IMR-90 (cell line): Measurements from ENCODE around the gene CARM1. TPM values are rescaled to one million over a fixed set of nuclear protein-coding genes. Genes with fewer than 3 reads are reported as not detected.

Source experiments
- ATAC-seq: fragments of 200-7000 bp; cut with Tn5 transposase; 2 replicates; pipeline ENCODE4 v1.9.1; 2020; ENCODE audit warnings: low read depth, mild to moderate bottlenecking, moderate library complexity
- BruUV-seq: library from RNA; stranded (reverse); fragments of 400-500 nt; replicated peaks from 2 replicates; lab custom pipeline; 2021; lab: Mats Ljungman, UMichigan
- CTCF ChIA-PET: fragments of 300-600 bp; formaldehyde crosslinking; extraction: SDS; loops from one replicate; lab custom pipeline; 2021; ENCODE audit warnings: antibody characterized with exemption; lab: Yijun Ruan, JAX
- POLR2A ChIA-PET: fragments of 300-600 bp; sonication (Branson Sonifier 250); formaldehyde crosslinking; loops from one replicate; lab custom pipeline; 2022; ENCODE audit warnings: antibody characterized with exemption; ENCODE audit not compliant: unreplicated experiment; lab: Charles Lee
- DNase-seq: peaks from one replicate; pipeline ENCODE4 v3.0.0; 2013
- H2AFZ ChIP-seq: replicated peaks from 2 replicates; pipeline ENCODE3; 2013; ENCODE audit warnings: low read length, mild to moderate bottlenecking; ENCODE audit not compliant: poor library complexity
- H2AK5ac ChIP-seq: 2 replicates; pipeline ENCODE4 v1.6.1; 2013; ENCODE audit warnings: low read depth, low read length, inconsistent platforms
- H2AK9ac ChIP-seq: replicated peaks from 2 replicates; pipeline ENCODE3; 2013; ENCODE audit warnings: mild to moderate bottlenecking, low read depth, low read length, moderate library complexity; ENCODE audit not compliant: poor library complexity
- H2BK120ac ChIP-seq: 2 replicates; pipeline ENCODE4 v1.6.1; 2013; ENCODE audit warnings: low read depth, low read length, inconsistent platforms
- H2BK15ac ChIP-seq: 3 replicates; pipeline ENCODE4 v1.6.1; 2013; ENCODE audit warnings: low read depth, low read length, inconsistent platforms
- H2BK20ac ChIP-seq: 2 replicates; pipeline ENCODE4 v1.6.1; 2013; ENCODE audit warnings: low read depth, mild to moderate bottlenecking, inconsistent platforms, low read length, moderate library complexity
- H2BK5ac ChIP-seq: 2 replicates; pipeline ENCODE4 v1.6.1; 2013; ENCODE audit warnings: mild to moderate bottlenecking, low read depth, low read length, inconsistent platforms; ENCODE audit not compliant: poor library complexity, severe bottlenecking
- H3K14ac ChIP-seq: replicated peaks from 2 replicates; pipeline ENCODE4 v1.6.1; 2013; ENCODE audit warnings: low read depth, low read length, inconsistent platforms
- H3K18ac ChIP-seq: 2 replicates; pipeline ENCODE4 v1.6.1; 2013; ENCODE audit warnings: low read depth, low read length, control low read depth
- H3K23ac ChIP-seq: 2 replicates; pipeline ENCODE4 v1.6.1; 2013; ENCODE audit warnings: low read depth, low read length, inconsistent platforms
- H3K27ac ChIP-seq: 2 replicates; pipeline ENCODE4 v1.5.1; 2013; ENCODE audit warnings: mild to moderate bottlenecking, control low read depth, low read length; ENCODE audit not compliant: insufficient read depth
- H3K27me3 ChIP-seq: 2 replicates; pipeline ENCODE4 v1.6.1; 2013; ENCODE audit warnings: low read length; ENCODE audit not compliant: control insufficient read depth, insufficient read depth
- H3K36me3 ChIP-seq: 2 replicates; pipeline ENCODE4 v1.6.1; 2013; ENCODE audit warnings: low read length, mixed read lengths; ENCODE audit not compliant: control insufficient read depth, insufficient read depth
- H3K4ac ChIP-seq: 2 replicates; pipeline ENCODE4 v1.6.1; 2013; ENCODE audit warnings: low read depth, low read length, inconsistent platforms
- H3K4me1 ChIP-seq: 2 replicates; pipeline ENCODE4 v1.6.1; 2013; ENCODE audit warnings: low read length, mixed read lengths; ENCODE audit not compliant: control insufficient read depth, insufficient read depth
- H3K4me2 ChIP-seq: 2 replicates; pipeline ENCODE4 v1.6.1; 2013; ENCODE audit warnings: low read depth, mild to moderate bottlenecking, control low read depth, low read length, moderate library complexity
- H3K4me3 ChIP-seq: 2 replicates; pipeline ENCODE4 v1.5.1; 2013; ENCODE audit warnings: low read depth, mild to moderate bottlenecking, control low read depth, low read length, moderate library complexity; ENCODE audit not compliant: insufficient read depth
- H3K56ac ChIP-seq: 2 replicates; pipeline ENCODE4 v1.6.1; 2013; ENCODE audit warnings: low read length, inconsistent platforms; ENCODE audit not compliant: insufficient read depth; ENCODE audit errors: extremely low read depth
- H3K79me1 ChIP-seq, 2 experiments: 2 replicates each; pipeline ENCODE4 v1.6.1; 2013; ENCODE audit warnings: low read length in 2 of 2, inconsistent platforms in 1 of 2, low read depth in 1 of 2
- H3K9ac ChIP-seq: 2 replicates; pipeline ENCODE4 v1.6.1; 2013; ENCODE audit warnings: low read depth, low read length, control low read depth
- H3K9me1 ChIP-seq: 2 replicates; pipeline ENCODE4 v1.6.1; 2013; ENCODE audit warnings: low read length, inconsistent platforms; ENCODE audit not compliant: insufficient read depth
- H3K9me3 ChIP-seq: 2 replicates; pipeline ENCODE4 v1.6.1; 2013; ENCODE audit warnings: low read length; ENCODE audit not compliant: control insufficient read depth, insufficient read depth
- H4K20me1 ChIP-seq: 2 replicates; pipeline ENCODE4 v1.6.1; 2013; ENCODE audit warnings: low read length, inconsistent platforms; ENCODE audit not compliant: insufficient read depth
- H4K5ac ChIP-seq: 2 replicates; pipeline ENCODE4 v1.6.1; 2013; ENCODE audit warnings: mild to moderate bottlenecking, low read depth, low read length, control low read depth
- H4K8ac ChIP-seq, 2 experiments: 2 replicates each; pipeline ENCODE4 v1.6.1; 2013; ENCODE audit warnings: low read depth in 2 of 2, low read length in 2 of 2, control low read depth in 1 of 2, inconsistent platforms in 1 of 2
- H4K91ac ChIP-seq: 2 replicates; pipeline ENCODE4 v1.6.1; 2013; ENCODE audit warnings: low read depth, low read length, inconsistent platforms; ENCODE audit not compliant: insufficient read depth
- CEBPB ChIP-seq: IDR thresholded peaks from 2 replicates; pipeline ENCODE4 v1.6.1; 2012; ENCODE audit warnings: low read depth, low read length, improper control_type of control experiment
- FOS ChIP-seq: fragments of 150-350 bp; IDR thresholded peaks from 2 replicates; pipeline ENCODE4 v1.6.1; 2016; ENCODE audit warnings: low read depth, low read length
- MXI1 ChIP-seq: IDR thresholded peaks from 2 replicates; pipeline ENCODE4 v1.6.1; 2012; ENCODE audit warnings: low read depth, mild to moderate bottlenecking, low read length, moderate library complexity, borderline replicate concordance
- NFE2L2 ChIP-seq: fragments of 150-350 bp; IDR thresholded peaks from 2 replicates; pipeline ENCODE4 v1.6.1; 2016; ENCODE audit warnings: low read depth, mild to moderate bottlenecking, low read length
- POLR2A ChIP-seq: IDR thresholded peaks from 2 replicates; pipeline ENCODE4 v1.6.1; 2012; ENCODE audit warnings: mild to moderate bottlenecking, low read depth, low read length
- RAD21 ChIP-seq: IDR thresholded peaks from 2 replicates; pipeline ENCODE4 v1.6.1; 2012; ENCODE audit warnings: low read length, improper control_type of control experiment
- RCOR1 ChIP-seq: IDR thresholded peaks from 2 replicates; pipeline ENCODE4 v1.6.1; 2012; ENCODE audit warnings: mild to moderate bottlenecking, low read length, improper control_type of control experiment; ENCODE audit not compliant: insufficient replicate concordance
- RFX5 ChIP-seq: IDR thresholded peaks from 2 replicates; pipeline ENCODE4 v1.8.0; 2012; ENCODE audit warnings: low read depth, mild to moderate bottlenecking, low read length, moderate library complexity
- SMC3 ChIP-seq: fragments of 150-350 bp; IDR thresholded peaks from 2 replicates; pipeline ENCODE4 v1.6.1; 2016; ENCODE audit warnings: low read depth, mild to moderate bottlenecking, antibody characterized with exemption, low read length, moderate library complexity
- WGBS, 2 experiments: methylation state at CpG; one replicate each; pipeline versions ENCODE4 v1.1.5 to v1.1.7; 2013; ENCODE audit warnings: missing lambda C conversion rate in 2 of 2; ENCODE audit not compliant: insufficient read length in 1 of 2; ENCODE audit errors: extremely low coverage in 2 of 2; 5-methylcytosine and 5-hydroxymethylcytosine counted together
- dilution Hi-C: fragments of 300-500 bp; cut with HindIII; formaldehyde crosslinking; loops from one replicate; pipeline ENCODE4 v1.14.3; 2018; ENCODE audit warnings: low sequenced_read_pairs; ENCODE audit not compliant: unreplicated experiment
- in situ Hi-C: fragments of 300-500 bp; cut with MboI; formaldehyde crosslinking; loops from 3 replicates; pipeline ENCODE4 v1.14.3; 2019; ENCODE audit warnings: low sequenced_read_pairs, inconsistent platforms, mixed read lengths
- intact Hi-C: fragments of 100-400 bp; cut with micrococcal nuclease; formaldehyde crosslinking; loops from 2 replicates; pipeline ENCODE4 v1.10.0; 2022
- polyA plus RNA-seq, 3 experiments: library from polyadenylated mRNA; depleted of rRNA; stranded (reverse); fragments of >200 nt; gene quantifications; 2 replicates each; pipeline ENCODE4 v1.2.3, GENCODE V29; 2012; ENCODE audit warnings: low replicate concordance in 1 of 3
- total RNA-seq: library from RNA; depleted of rRNA; stranded (reverse); fragments of >200 nt; gene quantifications from 2 replicates; pipeline ENCODE4 v1.2.3, GENCODE V29; 2012
- TF ChIP-seq, protein P1 (sequence below): fragments of 150-350 bp; IDR thresholded peaks from 2 replicates; pipeline ENCODE4 v1.6.1; 2017; ENCODE audit warnings: mild to moderate bottlenecking, antibody characterized with exemption, low read length, low read depth

The CARM1 gene
- total and polyA plus RNA-seq, 2 of the 4 experiments (the other 2 are of a cell fraction): 20.3 to 67.1 TPM

DNA sequence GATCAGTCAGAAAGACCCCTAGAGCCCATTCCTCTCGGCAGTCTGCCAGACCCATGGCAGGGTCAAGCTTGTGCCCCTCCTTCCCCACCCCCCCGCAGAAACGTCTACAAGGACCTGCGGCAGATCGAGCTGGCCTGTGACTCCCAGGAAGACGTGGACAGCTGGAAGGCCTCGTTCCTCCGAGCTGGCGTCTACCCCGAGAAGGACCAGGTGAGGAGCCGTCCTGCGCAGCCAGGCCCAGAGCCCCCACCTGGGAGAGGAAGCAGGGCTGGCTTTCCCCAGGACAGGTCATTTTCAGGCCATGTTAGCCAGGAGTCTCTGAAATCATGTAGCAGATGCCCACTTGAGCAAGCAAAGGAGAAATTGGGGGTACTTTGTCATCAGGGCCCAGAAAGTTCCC, 47.7 kb upstream of the CARM1 start:
- H2AK5ac ChIP-seq: no peak overlapping the region
- no peak overlapping the region for H4K91ac ChIP-seq
- no peak overlapping the region for H2BK5ac ChIP-seq
- H2BK20ac ChIP-seq: no peak overlapping the region
- H3K4me1 ChIP-seq: peaks cover 2% of the 10 kb centered on the region
- no peak overlapping the region for H3K4me3 ChIP-seq
- H2BK15ac ChIP-seq: no peak overlapping the region
- H4K5ac ChIP-seq: no peak overlapping the region
- H3K4ac ChIP-seq: no peak overlapping the region
- no peaks in the 10 kb centered on the region for H4K20me1 ChIP-seq
- no peak overlapping the region for H2AK9ac ChIP-seq
- H4K8ac ChIP-seq: no peak overlapping the region
- no peak overlapping the region for H2AFZ ChIP-seq
- POLR2A ChIA-PET: no interaction called here
- no TSS peak for BruUV-seq
- no peak overlapping the region for H3K14ac ChIP-seq
- H3K27me3 ChIP-seq: no peaks in the 10 kb centered on the region
- no peak overlapping the region for H2BK120ac ChIP-seq
- no peaks in the 10 kb centered on the region for H3K9me3 ChIP-seq
- in situ Hi-C loops: no loop called here
- no peak for DNase-seq
- H3K9ac ChIP-seq: no peak overlapping the region
- H3K18ac ChIP-seq: no peak overlapping the region
- peaks cover 10% of the 10 kb centered on the region; the same call in 1 of the 2 replicates for H3K9me1 ChIP-seq
- 95% methylated on average over 5 of the region's 12 CpGs; no CpG with 5 or more reads in 1 of the 2 experiments for WGBS, 2 experiments
- CTCF ChIA-PET: no interaction called here
- ATAC-seq: no peak
- no peak overlapping the region for H3K23ac ChIP-seq
- no peak overlapping the region for H3K4me2 ChIP-seq
- intact Hi-C loops: no loop called here
- H3K79me1 ChIP-seq: peaks cover 8 to 25% of the 10 kb centered on the region in 2 experiments; a peak in 3 of 4 replicates
- TF ChIP-seq, protein P1, sequence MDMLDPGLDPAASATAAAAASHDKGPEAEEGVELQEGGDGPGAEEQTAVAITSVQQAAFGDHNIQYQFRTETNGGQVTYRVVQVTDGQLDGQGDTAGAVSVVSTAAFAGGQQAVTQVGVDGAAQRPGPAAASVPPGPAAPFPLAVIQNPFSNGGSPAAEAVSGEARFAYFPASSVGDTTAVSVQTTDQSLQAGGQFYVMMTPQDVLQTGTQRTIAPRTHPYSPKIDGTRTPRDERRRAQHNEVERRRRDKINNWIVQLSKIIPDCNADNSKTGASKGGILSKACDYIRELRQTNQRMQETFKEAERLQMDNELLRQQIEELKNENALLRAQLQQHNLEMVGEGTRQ: no peak
- TF ChIP-seq RAD21 (no peak), POLR2A (no peak), CEBPB (no peak), MXI1 (no peak), SMC3 (no peak), RCOR1 (no peak), RFX5 (no peak), FOS (no peak), NFE2L2 (no peak)
- peaks cover 48% of the 10 kb centered on the region for H3K36me3 ChIP-seq
- H3K27ac ChIP-seq: no peak overlapping the region
- dilution Hi-C loops: no loop called here
- no peak overlapping the region for H3K56ac ChIP-seq
